Adrenal gland (tissue), 12 donors: ENCODE data around the gene DUS3L. TPM values are rescaled to one million over a fixed set of nuclear protein-coding genes. Genes with fewer than 3 reads are reported as not detected.

ENCODE experiments used
- DNase-seq, 7 donors: peaks; one replicate each; pipeline ENCODE4 v3.0.0-alpha.2; 2019 to 2020
- H3K27ac ChIP-seq, 5 donors: fragments of 200-600 bp; sonication (generic) in 4 of 5; 1 replicate in 3 of 5; 2 replicates in 2 of 5; pipeline versions ENCODE4 v1.5.1 to v1.8.0; 2016 to 2020; ENCODE audit warnings: mild to moderate bottlenecking in 1 of 5
- H3K27me3 ChIP-seq: fragments of 200-600 bp; 2 replicates; pipeline ENCODE4 v1.8.0; 2021
- H3K36me3 ChIP-seq, 2 donors: fragments of 200-600 bp; replicated peaks in 1 of 2; 1 replicate in 1 of 2; 2 replicates in 1 of 2; pipeline versions ENCODE4 v1.5.1 to v1.8.0; 2018 to 2022
- H3K4me1 ChIP-seq, 2 donors: fragments of 200-600 bp; replicated peaks in 1 of 2; 1 replicate in 1 of 2; 2 replicates in 1 of 2; pipeline versions ENCODE4 v1.5.1 to v1.8.0; 2018 to 2021
- H3K4me3 ChIP-seq, 4 donors: fragments of 200-600 bp; sonication (generic) in 3 of 4; one replicate each; pipeline ENCODE4 v1.5.1; 2016 to 2018
- H3K9me3 ChIP-seq, 3 donors: fragments of 200-600 bp; sonication (generic) in 1 of 3; replicated peaks in 1 of 3; 1 replicate in 2 of 3; 2 replicates in 1 of 3; pipeline versions ENCODE4 v1.5.1 to v1.8.0; 2016 to 2021
- CTCF ChIP-seq, 6 experiments: fragments of 450-650 bp in 4 of 6; fragments of 200-600 bp in 2 of 6; sonication (generic) in 1 of 6; IDR thresholded peaks; 1 replicate in 5 of 6; 2 replicates in 1 of 6; pipeline versions ENCODE4 v1.5.1 to v1.8.0; 2016 to 2021; ENCODE audit warnings: antibody characterized with exemption in 6 of 6, mild to moderate bottlenecking in 2 of 6, moderate library complexity in 1 of 6
- POLR2A ChIP-seq, 2 donors: fragments of 450-650 bp; IDR thresholded peaks; one replicate each; pipeline ENCODE4 v1.6.1; 2017; ENCODE audit warnings: antibody characterized with exemption in 2 of 2, mild to moderate bottlenecking in 2 of 2, moderate library complexity in 1 of 2
- WGBS, 4 donors: extraction: QIAGEN DNeasy Blood & Tissue Kit in 2 of 4; methylation state at CpG; one replicate each; pipeline versions ENCODE4 v1.1.5 to v1.1.7; 2013 to 2017; 5-methylcytosine and 5-hydroxymethylcytosine counted together
- intact Hi-C, 2 donors: fragments of 100-400 bp; cut with DNase I; formaldehyde crosslinking; loops; one replicate each; pipeline versions ENCODE4 v1.14.1 to v1.15.0; 2022 to 2023
- polyA plus RNA-seq, 3 donors: library from polyadenylated mRNA; stranded (reverse); fragments of 200-250 nt in 2 of 3; fragments of 350-450 nt in 1 of 3; fragmentation: Illumina TruSeq in 1 of 3; extraction: RNeasy Lipid Tissue Mini Kit (QIAGEN cat#74804) in 1 of 3; gene quantifications; one replicate each; pipeline ENCODE4 v1.2.3, GENCODE V29; 2013 to 2014
- total RNA-seq, 9 donors: library from RNA; depleted of rRNA in 4 of 9; stranded (reverse); fragments of >200 nt in 4 of 9; fragments of 120-200 nt in 1 of 9; fragmentation: NEBNext Ultra II Directional in 1 of 9; extraction: Animal tissue kit (Norgen Biotek cat#: 25700) in 1 of 9; gene quantifications; one replicate each; pipeline versions ENCODE4 v1.1.0 to v1.2.4, GENCODE V29; 2013 to 2023
- donor health status: healthy with polysubstance abuse.
- donor health status: Bipolar disorder and iron deficiency.
- donor health status: DM: yes; HTN: yes; CAD: no.
- donor health status: DM: no; HTN: no; CAD: no.
- donor health status: DM: no; HTN: no; CAD: no.
- donor health status: DM: yes; HTN: yes; CAD: no.

DUS3L gene
- total and polyA plus RNA-seq, 12 donors, result 10.9 to 142 (median 31.5) TPM

- no peaks in the 10 kb centered on the region for H3K9me3 ChIP-seq
- H3K4me3 ChIP-seq, result no peak overlapping the region
- 26 to 36% (median 30%) methylated on average over 3 to 6 of the region's 6 CpGs for WGBS, 4 donors
- H3K4me1 ChIP-seq, result peaks cover 16 to 18% of the 10 kb centered on the region in 2 donors
- DNase-seq, result no peak
- H3K27ac ChIP-seq, result peak overlapping the region in 1 of 5 donors; percentile 72
- intact Hi-C loops, result loop anchor here (5.0 to 10.0 kb wide), 3 partner anchors 86 to 216 kb away; no protein-coding TSS in a partner anchor
- TF ChIP-seq POLR2A (IDR thresholded peaks at IDR 0.05), result no peak
- TF ChIP-seq CTCF (IDR thresholded peaks at IDR 0.05), result peak in 2 of 6 experiments; percentile 0 to 12
- no peaks in the 10 kb centered on the region for H3K27me3 ChIP-seq
- no peaks in the 10 kb centered on the region for H3K36me3 ChIP-seq
Measured at GRCh38 chr19:5806133-5806489, 15.1 kb upstream of the DUS3L start.

- Histone ChIP-seq H3K36me3 (no peaks in the 10 kb centered on the region), H3K4me1 (peaks cover 21 to 23% of the 10 kb centered on the region in 2 donors), H3K27ac (peak overlapping the region in 3 of 5 donors; percentile 9 to 75 (median 72)), H3K27me3 (no peaks in the 10 kb centered on the region), H3K9me3 (no peaks in the 10 kb centered on the region), H3K4me3 (peak overlapping the region in 2 of 4 donors; percentile 16 to 53)
- peak in 1 of 2 donors; percentile 36 for TF ChIP-seq POLR2A (IDR thresholded peaks at IDR 0.05)
- TF ChIP-seq CTCF (IDR thresholded peaks at IDR 0.05), result peak; percentile 73 to 83 (median 76)
- intact Hi-C loops, result loop anchor here (2.0 to 10.0 kb wide), 4 partner anchors 87 to 217 kb away; no protein-coding TSS in a partner anchor
- WGBS, 4 donors, result 0 to 2% (median 1%) methylated on average over 17 to 46 of the region's 46 CpGs
- DNase-seq, result peak; percentile 75 to 86 (median 83)
Measured at GRCh38 chr19:5805462-5806132, 14.6 kb upstream of the DUS3L start.

GRCh38 chr19:5804516-5805461 lies 13.8 kb upstream of the DUS3L start, which contains the start of gene NRTN:
TSS of gene NRTN (plus strand) at chr19:5805067. CDS start at chr19:5824166, 19,099 bp downstream.
- Histone ChIP-seq H3K27ac (peak within 1 kb of the TSS in 3 of 5 donors; percentile 19 to 75 (median 72)), H3K9me3 (no peaks in the 10 kb centered on the region), H3K4me1 (peaks cover 29 to 31% of the 10 kb centered on the region in 2 donors), H3K27me3 (no peaks in the 10 kb centered on the region), H3K36me3 (no peaks in the 10 kb centered on the region), H3K4me3 (peak within 1 kb of the TSS in 2 of 4 donors; percentile 16 to 53)
- peak in 4 of 7 donors; percentile 53 to 71 (median 55) for DNase-seq
- TF ChIP-seq CTCF (IDR thresholded peaks at IDR 0.05) (no peak), POLR2A (IDR thresholded peaks at IDR 0.05) (no peak)
- intact Hi-C loops, result loop anchor here (2.0 to 10.0 kb wide), 4 partner anchors 88 to 218 kb away; no protein-coding TSS in a partner anchor
- 1 to 4% (median 2%) methylated on average over 10 to 86 of the region's 107 CpGs for WGBS, 4 donors
